GM04504 (cell line): ENCODE results near the gene INF2.

ENCODE experiments used
- DNase-seq: peaks from one replicate; pipeline ENCODE4 v3.0.0-alpha.2; 2012; ENCODE audit warnings: low read depth

INF2 gene

GRCh38 chr14:104770851-104771272 lies 81.4 kb downstream of the INF2 start:
- DNase-seq = no peak

- no peak for DNase-seq
These were observed 82.0 kb downstream of the INF2 start for GRCh38 chr14:104771374-104771773.
